Measurements from ENCODE around the gene SKAP1.
"Not testable (repeated sequence)": the region's sequence is repeated elsewhere in the genome, so short reads cannot be mapped to it uniquely, and the experiment has no call there.

Gene SKAP1

DNA sequence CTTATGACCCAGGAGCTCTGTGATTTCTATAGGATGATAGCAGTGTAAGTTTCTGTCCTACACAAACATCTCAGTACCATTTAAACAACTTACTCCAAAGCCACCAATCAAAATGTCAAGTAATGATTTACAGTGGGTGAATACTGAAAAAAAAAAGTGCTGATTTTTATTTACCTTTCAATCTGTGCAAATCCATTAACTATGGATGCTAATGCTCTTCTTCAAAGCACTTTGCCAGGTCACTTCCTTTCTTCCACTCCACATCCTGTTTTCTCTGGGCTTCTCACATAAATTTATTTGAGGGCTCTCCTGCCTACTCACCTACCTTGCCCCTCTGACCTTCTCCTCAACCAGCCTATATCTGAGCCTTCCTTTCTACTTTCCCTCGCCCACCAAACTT is 101.6 kb downstream of the SKAP1 start:
- no peak for DNase-seq (ENCODE audit: low spot score)

DNA sequence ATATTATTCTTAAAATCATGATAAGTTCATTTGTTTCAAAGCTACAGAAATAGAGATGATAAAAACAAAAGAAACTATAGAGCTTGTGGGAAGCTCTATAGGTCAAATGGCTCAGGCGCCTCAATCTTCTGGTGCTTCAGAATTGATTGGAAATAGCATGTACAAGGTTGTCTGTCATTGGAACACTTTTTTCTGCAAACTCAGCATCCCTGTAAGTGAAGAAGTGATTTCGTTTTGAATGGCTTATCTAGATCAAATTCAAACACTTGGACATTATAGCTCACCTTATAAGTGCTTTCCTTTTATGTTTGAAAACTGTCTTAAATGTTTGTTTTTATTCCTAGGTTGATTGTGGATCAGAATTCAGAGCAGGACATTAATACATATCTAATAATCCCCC is 103.7 kb downstream of the SKAP1 start:
- DNase-seq (ENCODE audit: low spot score) = no peak

DNA sequence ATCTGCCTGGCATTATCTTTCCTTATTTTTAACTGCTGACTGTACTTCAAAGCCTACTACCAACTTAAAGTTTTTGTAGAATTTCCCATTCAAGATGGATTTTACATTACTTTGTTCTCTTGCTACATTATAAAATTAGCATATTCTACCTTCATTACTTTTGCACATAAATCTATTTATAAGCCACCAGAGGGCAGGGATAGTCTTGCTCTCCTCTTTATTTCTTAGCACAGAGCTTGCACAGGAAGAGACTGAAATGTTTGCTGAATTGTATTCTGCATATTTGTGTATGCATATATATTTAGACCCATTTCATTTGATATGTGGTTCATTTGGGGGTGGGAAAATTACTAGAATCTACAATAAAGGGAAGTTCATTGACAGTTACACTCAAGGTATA is 108.0 kb downstream of the SKAP1 start:
- DNase-seq (ENCODE audit: low spot score) = no peak

DNA sequence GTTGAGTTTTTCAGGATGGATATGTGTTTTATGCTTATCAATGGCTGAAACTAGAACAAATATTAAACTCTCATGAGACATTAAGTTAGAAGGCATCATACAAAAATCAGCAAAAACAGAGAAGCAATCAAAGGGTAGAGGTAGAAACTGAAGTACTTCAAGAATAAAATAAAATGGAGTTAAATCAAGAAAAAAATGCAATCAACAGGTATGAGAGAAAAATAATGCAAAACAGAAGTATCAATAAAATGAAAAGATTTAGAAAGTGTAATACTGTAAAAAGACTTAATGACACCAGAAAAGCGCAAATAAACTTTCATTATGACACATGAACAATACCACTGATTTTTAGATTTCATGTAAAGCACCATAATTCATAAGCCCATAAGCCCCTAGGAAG is 112.3 kb downstream of the SKAP1 start:
- DNase-seq (ENCODE audit: low spot score) = no peak

DNA sequence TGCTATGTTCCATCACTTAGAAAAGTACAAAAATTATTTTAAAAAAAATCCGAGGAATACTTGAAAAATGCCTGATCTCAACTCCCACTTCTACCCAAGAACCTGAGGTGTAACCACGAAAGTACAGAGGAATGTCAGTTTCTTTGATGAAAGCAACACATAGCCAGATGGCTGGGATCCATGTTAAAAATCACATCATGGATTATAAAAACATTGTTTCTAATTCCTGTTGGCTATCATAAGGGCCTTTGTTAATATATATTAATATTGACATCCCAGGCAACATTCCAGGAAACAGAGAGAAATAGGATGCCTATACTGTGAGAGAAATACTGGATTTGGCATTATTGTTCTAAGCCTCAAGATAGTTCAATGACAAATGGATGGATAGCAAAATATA is 115.3 kb downstream of the SKAP1 start:
- DNase-seq (ENCODE audit: low spot score) = no peak

DNA sequence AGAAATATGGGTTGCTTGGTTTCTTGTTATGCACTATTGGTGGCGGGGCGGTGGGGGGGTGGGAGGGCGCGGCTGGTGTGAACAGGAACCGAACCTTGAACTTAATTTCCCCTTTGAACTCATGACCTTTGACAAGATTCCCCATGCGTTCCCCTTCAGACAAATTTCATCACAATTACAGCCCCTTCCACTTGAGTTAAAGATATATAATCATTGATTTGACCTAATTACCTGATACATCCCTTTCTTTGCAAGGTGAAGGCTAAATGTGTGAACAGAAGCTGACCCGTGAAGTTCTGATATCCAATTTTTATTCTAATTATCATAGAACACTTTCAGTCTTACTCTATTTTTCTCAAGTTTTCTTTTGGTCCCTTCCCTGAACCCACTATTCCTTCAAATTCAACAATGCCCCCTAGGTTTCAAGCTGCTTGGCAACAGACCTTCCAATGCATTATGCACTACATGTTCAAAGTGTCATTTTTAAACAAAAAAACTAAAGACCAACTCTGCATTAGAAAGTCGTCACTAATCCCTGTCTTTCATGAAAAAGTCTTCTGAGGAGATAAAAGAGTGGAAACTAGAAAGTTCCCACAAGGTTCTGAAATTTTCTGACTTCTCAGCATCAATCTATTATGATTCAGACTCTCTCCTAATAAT is 116.8 kb downstream of the SKAP1 start:
- no peak for DNase-seq (ENCODE audit: low spot score)

DNA sequence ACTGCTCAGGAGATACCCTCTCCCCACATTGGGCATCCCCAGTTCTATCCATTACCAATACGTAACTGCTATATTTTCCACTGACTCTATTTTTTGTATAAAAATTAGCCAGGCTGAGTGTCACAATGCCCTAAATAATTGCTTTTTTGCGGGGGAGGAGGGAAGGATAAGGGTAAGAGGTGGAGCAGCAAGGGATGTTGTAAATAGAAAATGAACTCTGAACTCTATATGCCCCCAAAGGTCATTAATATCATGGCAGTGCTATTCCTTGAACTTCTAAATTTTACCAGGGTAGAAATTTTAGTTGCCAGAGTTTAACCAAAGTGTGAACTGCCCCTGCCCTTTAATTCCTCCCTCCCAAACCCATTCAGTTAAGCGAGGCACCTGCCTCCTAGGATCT is 118.7 kb downstream of the SKAP1 start:
- no peak for DNase-seq (ENCODE audit: low spot score)

DNA sequence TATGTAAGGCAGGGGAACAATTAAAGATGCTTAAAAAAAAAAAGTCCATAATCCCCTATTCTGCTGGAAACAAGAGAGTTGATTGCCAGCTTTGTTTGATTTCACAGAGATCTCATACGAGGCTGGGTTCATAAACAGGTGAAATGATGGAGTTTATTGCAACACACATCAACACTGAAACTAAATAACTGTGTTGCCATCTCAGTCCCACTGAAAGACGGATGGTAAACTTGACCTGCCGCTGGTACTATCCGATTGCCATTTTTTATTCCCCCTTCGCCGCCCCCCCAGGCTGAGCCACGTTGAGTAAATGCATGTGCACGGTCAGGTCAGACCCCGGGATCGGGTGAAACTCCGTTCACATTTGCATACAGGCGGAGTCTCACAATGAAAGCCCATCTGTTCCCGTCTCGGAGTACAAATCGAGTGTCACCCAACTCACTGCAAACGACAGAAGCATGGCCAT is 119.2 kb downstream of the SKAP1 start:
- DNase-seq (ENCODE audit: low spot score) = no peak

DNA sequence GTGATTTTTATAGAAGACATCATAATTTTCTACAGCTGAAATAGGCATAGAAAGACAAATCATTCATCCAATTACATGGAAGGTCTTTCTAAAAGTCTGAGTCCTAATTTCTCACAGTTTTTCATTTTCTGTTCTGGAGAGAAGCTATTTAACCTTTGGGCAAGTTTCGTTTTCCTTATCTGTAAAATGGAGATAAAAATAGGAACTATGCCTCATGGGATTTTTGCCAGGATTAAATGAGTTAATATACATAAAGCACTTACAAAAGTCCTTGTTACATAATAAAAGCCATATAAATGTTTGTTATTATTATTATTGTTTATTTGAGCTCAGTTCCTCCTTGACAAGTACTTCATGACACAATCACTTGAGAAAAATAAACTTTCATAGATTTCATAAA is 121.4 kb downstream of the SKAP1 start:
- DNase-seq (ENCODE audit: low spot score) = no peak

DNA sequence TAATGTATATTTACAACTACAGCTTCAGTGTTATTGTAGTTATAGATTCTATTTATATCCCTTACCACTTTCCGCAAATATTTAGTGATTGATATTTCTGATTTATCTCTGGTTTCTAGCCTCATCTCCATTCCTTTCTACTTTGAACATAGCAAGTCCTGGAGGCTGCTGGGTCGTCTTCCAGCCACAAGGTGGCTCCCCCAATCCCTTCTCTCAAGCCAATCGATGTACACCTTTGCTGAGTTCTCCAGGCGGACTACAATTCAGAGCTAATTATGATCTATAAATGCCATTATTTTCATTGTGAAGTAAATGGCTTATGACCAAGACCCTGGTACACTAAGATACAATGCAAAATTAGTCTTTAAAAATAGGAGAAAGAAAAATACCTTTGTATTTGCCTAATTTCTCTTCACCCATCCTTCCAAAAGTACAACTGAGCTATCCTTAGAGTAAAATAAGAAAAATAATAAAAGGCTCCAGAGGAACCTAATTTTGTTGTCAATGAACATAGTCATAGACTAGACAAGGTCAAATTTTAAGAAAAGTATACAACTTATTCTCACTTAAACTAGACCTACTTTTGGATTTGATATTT is 122.1 kb downstream of the SKAP1 start:
- peak; percentile 44 for DNase-seq (ENCODE audit: low spot score)

DNA sequence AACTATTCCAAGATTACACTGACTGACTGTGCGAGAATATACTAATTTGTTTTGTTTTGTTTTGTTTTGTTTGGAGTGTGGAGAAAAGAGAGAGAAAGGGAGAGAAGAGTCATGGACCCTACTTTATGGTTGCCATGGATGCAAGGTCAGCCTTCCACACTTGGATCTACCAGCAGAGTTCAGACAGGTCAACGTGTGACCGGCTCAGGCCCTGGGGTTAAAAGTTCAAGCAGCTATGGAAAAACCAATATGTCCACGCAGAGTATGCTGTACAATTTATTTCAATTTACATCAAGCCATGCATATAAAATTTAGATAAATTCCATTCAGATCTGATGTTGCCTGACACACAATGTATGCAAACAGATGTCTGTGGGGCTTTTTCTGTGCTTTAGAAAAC is 122.8 kb downstream of the SKAP1 start:
- DNase-seq (ENCODE audit: low spot score) = no peak

DNA sequence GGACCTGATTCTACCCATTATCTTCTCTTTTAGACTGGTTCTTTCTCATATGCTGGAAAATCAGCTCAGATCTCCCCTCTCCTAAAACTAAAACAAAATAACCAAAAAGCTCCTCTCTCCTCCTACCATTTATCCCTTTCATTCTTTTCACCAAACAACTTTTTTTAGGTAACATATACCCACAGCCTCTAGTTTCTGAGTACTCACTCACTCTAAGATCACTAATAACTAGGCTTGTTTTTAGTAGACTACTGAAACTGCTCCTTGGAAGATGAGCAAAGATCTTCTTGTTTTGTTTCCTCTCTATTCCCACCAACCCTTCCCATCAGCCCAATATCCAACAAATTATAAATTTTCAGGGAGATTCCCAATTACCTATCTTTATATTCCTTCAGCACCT is 129.0 kb downstream of the SKAP1 start:
- DNase-seq (ENCODE audit: low spot score) = no peak

DNA sequence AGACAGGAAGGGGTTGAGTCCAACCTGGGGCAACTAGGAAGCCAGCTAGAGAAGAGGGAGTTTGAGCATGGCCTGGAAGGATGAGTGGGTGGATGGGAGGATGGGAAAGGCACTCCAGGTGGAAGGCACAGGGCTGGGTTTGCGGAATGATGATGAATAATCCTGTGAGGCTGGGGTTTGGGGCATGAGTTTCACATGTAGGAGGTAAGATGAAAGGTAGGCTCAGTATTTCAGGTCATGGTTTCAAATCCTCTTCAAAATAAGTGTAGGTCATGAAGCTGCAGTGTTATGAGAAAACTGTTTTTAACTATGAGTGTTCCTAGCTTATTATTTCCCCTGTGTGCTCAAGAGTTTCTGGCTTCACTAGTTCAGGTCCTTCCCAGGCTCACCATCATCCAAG is 130.3 kb downstream of the SKAP1 start:
- DNase-seq (ENCODE audit: low spot score) = no peak

DNA sequence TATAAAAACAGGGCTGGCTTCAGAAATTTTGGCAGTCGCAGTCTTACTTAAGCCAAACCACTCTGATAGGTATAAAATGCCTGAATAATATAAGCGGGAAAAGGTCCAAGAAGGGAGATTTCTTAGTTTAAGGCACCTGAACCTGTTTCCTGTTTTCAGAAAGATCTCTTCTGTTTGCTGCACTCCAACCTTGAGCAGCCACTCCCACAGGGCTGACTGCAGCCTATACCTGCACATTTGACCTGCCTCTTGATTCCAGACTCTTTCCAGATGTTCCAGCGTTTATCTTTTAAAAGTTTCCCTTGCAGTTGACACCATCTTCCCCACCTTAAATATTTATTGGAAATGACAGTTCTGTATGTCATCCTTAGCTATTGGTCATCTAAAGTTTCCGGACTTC is 132.2 kb downstream of the SKAP1 start:
- DNase-seq (ENCODE audit: low spot score) = no peak

DNA sequence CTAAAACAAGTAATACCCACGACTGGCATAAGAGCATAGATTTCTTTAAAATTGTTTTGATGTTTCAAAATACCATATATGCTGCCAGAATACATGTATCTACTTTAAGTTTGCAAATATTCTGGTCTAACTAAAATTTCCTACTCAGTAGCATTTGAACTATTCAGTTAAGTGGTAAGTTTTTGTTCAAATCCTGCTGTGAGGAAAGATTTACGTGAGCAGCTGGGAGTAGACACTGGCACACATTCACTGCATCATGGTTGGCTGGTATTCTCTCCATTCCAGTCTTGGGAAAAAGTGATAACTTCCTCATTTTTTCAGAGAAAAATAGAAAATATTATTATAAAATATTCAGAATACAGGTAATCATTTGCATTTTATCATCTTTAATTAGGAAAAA is 133.6 kb downstream of the SKAP1 start:
- no peak for DNase-seq (ENCODE audit: low spot score)

DNA sequence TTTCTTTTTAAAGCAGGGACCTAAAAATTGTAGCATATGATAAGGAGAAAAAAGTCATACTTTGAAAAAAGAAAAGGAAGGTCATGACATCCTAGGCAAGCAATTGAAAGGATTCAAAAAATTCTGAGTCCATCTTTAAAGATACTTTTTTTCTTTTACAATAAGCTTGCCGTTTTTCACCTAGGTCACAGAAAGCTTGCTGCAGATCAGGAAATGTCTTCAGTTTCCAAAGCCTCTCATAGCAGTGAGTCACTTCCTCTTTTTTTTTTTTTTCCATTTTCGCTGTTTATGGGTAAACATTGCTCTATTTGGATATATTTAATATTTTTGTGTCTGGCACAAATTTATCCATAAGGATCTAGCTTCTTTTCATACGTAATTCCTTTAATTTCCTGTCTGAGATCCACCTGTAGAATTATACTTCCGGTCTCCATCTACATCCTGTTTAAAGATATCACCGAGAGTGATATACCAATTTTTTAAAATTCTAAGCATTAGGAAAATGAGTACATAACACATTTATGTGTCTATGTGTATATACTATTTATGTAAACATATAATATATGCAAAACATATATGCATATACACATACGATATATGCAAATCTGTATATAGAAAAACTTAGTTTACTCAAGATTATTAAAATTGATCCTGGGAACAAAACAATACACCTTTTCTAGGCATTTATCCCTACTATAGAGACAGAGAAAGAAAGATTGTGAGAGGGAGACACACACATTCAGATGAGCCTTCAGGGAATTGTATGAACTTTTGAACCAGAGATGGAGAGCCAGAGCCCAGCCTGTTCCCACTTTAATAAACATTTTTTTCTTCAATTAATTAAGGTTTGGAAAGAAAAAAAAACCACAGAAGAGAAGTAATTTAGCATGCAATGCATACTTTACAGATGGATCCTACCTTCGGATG is 134.4 kb downstream of the SKAP1 start:
- DNase-seq (ENCODE audit: low spot score) = peak; percentile 38

DNA sequence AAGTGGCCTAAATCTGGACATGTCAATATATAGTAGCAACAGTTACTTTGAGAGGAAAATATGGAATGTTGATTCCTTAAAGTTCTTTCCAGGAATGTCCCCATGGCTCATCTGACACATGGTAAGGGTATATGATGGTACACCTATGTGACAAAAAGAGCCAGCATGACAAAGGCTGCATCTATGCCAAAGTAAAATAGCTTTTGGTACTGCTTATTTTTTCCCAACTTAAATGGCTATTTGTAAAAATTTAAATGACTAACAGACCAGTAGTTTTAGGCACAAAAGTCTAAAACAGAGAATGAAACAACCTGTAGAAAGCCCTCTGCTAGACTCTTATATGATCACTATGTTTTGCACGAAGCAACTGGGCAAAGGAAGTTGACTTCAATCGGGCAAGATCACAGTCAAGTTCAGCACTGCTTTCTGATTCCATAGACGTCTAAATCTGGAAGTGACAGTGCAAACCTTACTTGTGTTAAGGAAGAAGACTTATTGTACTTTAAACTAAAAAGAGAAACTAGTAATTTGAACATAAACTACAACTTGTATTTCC is 135.1 kb downstream of the SKAP1 start:
- peak; percentile 33 for DNase-seq (ENCODE audit: low spot score)

DNA sequence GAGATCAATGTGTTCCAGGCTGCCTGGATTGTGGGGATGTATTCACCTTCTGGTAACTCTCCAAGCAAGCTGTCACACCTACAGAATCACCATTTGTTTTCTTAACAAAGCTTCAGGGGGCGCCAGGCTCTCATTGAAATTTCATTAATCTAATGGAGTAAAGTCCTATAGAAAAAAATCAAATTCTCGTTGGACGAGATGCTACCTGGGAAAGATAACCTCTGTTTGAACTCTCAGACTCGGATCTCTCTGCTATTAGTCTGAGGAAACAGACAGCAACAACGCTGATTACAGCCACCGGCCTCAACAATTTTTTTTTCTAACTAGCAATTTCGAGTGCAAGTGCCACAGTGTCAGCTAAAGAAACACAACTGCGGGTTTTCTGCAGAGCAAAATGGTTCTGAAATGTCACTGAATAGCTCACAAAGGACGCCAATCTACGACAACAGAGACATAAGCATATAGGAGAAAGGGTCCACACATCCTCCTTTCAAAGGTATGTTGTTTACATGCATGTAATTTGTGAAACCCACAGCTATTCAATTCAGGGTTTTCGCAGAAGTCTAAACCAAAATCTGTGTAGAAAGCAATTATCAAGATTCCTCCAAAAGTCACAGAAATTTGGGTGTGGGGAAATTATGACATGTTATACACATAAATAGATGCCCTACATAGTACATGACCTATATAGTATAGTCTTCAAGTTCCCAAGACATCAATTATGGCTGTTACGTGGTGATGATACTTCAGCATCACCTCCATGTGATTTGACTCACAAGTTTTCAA is 135.8 kb downstream of the SKAP1 start:
- no peak for DNase-seq (ENCODE audit: low spot score)

DNA sequence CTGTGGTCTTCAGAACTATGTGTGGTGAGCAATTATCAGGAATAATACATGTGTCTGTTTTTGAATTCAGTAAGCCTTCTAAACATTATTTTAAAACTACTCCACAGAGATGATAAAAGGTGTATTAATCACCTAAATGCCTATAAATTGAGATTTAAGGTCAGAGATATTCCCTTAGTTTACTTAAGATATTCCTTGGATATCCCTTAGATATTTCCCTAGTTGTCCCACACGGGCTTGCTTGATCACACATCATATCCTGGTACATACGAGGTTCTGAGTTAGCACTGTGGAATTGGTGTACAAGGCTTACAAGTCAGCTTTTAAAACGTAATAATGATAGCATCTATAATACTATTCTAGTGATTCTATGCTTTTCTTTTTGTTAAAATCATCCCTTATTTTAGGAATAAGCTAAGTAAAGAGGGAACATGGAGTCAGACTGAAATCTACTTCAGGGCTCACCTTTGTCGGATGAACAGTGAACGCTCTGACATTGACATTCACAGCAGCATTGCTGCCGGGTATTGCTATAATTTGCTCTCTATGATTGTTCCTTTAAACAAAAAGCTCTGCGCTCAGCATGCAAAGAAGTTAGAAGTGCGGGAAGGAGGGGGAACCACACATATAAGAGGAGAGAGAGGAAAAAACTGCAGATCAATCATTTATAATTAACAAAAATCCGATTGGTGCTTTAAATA is 136.5 kb downstream of the SKAP1 start:
- DNase-seq (ENCODE audit: low spot score) = no peak

DNA sequence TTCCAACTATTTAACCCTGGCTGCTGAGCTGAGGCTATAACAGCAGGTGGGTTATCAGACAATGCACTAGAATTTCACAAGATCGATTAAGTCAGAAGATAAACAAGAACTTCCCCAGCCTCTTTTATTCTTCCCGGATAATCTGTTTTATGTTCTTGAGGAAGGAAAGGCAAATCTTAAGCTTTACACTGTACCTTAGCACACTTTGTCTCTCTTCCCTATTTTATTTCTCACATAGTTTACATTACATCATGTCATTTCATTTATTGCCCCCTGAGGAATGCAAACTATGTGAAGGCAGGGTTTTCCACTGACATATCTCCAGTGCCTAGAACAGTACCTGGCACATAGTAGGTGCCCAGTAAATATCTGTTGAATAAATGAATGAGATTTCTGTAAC is 139.6 kb downstream of the SKAP1 start:
- DNase-seq (ENCODE audit: low spot score) = no peak

DNA sequence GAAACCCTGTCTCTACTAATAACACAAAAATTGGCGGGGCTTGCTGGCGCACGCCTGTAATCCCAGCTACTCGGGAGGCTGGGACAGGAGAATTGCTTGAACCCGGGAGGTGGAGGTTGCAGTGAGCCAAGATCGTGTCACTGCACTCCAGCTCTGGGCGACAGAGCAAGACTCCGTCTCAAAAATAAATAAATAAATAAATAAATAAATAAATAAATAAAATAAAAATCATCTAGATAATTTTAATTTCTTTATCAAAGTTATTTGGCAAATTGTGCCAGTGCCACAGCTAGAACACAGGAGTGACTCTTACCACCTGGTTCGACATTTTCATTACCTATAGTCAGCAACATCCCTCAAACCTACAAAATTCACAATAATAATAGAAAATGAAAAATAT is 143.1 kb downstream of the SKAP1 start:
- not testable (repeated sequence) for DNase-seq (ENCODE audit: low spot score)
